Stimulated activated CD4-positive, alpha-beta T cell treated with anti-CD3 and anti-CD28 coated beads, Interleukin-15, amount 100 ng/mL, for 48 hours (primary cell): ENCODE data around the gene PPP1R14D.

Experiments used
- DNase-seq, 2 donors: peaks; one replicate each; pipeline ENCODE4 v3.0.0-alpha.2; 2020; ENCODE audit warnings: low read depth in 2 of 2

Gene PPP1R14D

GRCh38 chr15:40782609-40783227, 45.8 kb downstream of the PPP1R14D start:
- peak; percentile 64 to 70 for DNase-seq

- DNase-seq, result peak in 1 of 2 donors; percentile 26
These were observed 51.9 kb downstream of the PPP1R14D start for GRCh38 chr15:40776537-40777141.

DNA sequence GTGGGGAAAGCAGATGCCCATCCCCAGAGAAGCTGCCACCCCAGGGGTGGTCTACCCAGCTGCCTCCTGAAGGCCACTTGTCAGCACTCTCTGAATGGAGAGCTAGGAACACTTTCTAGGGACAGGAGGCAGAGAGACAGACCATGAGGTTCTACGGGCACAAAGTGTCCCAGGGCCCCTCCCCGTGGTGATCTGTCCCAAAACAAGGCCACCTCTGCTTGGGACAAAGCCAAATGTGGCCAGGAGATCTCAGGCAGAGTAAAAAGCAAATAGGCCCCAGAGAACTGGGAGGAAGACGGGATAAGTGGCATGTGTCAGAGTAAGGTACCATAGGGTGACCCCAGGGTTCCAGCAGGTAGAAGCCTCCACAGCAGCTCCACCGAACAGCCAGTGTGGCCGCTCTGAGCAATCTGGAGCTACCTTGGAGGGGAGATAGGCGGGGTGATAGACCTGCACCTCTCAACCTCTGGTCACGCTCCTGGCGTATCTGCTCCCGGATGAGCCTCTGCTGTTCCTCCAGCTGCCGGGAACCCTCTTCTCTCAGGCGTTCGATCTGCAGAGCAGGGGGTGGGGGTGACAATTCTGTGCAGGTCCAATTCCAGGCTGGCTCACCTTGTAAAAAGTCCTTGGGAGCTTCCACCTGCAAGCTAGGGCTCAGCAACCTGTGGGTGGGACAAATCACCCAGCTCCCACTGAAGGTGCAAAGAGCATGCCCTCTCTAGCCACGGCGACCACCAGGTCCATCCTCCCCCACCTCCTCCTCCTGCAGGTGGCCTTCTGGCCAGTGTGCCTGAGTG, 52.6 kb downstream of the PPP1R14D start:
- DNase-seq, result no peak

- DNase-seq, result no peak
These were observed 53.5 kb downstream of the PPP1R14D start for GRCh38 chr15:40775007-40775406.

DNA sequence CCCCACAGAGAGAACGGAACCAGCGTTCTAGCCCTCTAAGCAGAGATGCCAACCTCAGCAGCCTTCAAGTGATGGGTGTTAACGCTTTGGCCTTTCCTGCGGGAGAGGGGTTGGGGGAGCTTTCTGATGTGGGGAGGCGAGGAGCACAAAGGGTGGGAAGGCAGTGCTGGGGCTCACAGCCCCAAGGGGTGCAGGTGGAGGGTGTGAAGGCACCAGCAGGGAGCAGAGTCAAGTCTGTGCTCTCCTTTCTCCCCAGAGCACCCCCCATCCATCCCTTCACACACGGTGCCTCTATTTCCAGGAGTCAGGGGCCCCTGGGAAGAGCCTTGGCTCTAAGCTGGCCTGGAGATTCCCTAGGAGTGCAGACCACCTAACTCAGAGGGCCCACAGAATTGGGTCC, 54.6 kb downstream of the PPP1R14D start:
- no peak for DNase-seq

DNA sequence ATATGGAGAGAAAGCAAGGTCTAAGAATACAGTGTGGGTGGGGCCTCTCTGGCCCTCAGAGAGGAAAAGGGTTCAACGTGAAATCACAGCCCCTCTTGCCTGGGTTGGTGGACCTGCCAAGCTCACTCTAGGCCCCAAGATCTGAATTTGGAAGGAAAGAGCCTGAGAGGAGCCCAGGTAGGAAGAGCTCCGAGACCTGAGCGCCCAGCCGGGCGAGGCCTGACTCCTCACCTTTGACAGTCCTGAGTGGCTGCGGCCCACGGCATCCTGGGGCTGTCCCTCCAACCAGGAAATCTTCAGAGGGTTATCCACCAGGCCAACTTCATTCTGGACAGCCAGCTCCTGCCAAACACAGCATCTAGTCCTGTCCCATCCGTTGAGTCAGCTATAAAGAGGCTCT, 55.0 kb downstream of the PPP1R14D start:
- no peak for DNase-seq

DNA sequence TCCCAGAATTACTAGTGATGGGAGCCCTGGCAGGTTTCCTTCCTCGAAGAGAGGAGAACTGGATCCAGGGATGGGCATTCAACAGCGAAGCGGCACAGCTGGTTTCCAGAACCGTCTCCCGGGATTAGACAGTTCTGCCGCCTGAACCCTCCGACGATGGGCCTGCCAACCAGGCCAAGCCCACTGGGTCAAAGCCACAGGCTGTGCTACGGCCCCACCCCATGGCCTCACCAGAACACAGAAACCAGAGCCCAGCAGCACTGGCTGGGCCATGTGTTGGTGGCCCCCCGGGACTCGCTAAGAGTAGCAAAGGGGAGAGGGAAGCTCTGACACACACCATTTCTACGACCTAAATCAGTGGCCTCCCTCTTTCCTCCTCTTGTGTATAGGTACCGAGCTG, 56.5 kb downstream of the PPP1R14D start:
- DNase-seq, result no peak

GRCh38 chr15:40771242-40771641, 57.3 kb downstream of the PPP1R14D start:
- DNase-seq, result no peak

DNA sequence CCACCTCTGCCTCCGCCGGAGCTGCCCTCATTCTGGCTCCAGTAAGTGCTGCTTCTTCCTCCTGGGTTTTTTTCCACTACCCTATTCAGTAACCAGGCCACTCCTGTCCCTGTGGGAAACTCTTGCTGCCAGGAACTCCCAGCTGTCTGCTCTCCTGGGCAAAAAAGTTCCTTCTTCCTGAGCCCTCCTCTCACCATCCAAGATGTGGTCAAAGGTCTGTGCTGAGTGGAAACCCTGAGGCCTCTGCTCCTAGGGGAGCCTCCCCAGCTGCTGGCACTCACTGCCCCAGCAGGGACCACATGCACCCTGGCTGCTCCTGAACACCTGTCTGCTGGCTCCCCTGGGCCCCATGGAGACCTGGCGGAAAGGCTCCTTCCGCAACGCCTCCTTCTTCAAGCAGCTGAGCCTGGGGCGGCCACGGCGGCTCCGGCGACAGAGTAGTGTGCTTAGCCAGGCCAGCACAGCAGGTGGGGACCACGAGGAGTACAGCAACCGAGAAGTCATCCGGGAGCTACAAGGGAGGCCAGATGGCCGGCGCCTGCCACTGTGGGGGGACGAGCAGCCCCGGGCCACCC, 58.3 kb downstream of the PPP1R14D start:
- no peak for DNase-seq

DNA sequence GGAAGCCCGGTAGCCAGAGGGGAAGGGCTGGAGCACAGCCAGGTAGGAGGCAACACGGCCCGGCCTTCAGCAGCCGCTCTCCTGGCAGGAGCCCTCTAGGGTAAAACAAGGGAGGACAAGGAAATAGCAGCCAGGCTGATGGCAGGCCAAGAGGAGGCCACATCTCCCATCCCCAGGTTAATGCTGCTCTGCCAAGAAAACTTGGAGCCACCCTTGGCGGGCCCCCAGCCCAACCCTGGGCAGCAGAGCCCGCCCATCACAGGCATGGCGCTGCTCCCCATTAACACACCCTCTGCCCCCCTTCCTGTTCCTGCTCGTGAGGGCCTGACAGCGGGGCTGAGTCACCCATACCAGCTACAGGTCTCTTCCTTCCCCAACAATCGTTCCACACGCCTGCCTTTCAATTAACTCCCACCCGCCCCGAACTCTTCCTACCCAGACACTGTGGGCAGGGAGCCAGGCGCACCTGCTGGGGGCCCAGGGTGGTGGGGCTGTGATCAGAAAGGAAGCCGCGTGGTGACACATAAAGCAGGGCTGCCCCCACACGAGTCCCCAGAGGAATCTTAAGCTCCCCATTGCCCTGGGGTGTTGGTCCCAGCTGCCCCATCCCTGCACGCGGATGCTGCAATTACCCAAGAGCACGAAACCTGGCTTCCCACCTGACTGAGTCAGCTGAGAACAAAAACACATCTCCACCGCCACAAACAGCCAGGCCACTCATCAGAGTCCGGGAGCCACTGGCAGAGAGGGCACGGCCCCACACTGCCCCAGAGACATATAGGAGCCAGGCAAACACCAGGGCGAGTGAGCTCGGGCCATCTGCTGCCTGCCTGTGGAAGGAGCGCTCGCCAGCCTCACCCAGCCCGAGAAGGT, 59.0 kb downstream of the PPP1R14D start, which contains the start of gene C15orf62:
Gene C15orf62 (plus strand): TSS at position 707 of the 873 bp plus-strand sequence. CDS start 516 bp downstream, outside the sequence.
- peak; percentile 43 to 48 for DNase-seq

- no peak for DNase-seq
These were observed 59.8 kb downstream of the PPP1R14D start for GRCh38 chr15:40768521-40769273.

DNA sequence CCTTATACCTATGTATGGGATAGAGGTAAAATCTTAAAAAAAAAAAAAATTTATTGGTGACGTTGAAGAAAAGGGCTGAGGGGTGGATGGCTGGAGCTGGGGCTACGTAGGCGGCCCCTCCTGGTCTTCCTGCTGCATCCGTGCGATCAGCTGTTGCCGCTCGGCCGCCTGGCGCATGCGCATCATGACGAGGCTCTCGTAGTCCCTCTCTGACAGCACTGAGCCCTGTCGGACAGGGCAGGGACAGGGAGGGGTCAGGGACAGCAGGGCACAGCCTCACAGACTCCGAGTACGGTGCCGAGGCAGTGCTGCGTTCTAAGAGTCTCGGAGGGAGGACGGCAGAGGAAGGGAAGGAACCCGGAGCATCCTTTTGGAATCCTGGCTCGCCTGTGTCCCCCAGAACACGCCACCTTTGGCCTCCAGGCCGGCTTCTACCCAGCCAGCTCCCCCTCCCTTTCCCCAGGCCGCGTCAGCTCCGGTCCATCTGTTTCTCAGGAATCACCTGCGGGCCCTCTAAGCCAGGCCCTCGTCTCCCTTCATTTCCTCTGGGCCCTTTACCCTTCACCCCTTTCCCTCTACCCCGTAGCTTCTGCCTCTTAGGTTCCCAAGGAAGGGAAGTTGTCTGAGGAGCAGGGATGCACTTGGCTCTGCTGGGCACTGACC, 60.5 kb downstream of the PPP1R14D start:
- DNase-seq, result no peak

DNA sequence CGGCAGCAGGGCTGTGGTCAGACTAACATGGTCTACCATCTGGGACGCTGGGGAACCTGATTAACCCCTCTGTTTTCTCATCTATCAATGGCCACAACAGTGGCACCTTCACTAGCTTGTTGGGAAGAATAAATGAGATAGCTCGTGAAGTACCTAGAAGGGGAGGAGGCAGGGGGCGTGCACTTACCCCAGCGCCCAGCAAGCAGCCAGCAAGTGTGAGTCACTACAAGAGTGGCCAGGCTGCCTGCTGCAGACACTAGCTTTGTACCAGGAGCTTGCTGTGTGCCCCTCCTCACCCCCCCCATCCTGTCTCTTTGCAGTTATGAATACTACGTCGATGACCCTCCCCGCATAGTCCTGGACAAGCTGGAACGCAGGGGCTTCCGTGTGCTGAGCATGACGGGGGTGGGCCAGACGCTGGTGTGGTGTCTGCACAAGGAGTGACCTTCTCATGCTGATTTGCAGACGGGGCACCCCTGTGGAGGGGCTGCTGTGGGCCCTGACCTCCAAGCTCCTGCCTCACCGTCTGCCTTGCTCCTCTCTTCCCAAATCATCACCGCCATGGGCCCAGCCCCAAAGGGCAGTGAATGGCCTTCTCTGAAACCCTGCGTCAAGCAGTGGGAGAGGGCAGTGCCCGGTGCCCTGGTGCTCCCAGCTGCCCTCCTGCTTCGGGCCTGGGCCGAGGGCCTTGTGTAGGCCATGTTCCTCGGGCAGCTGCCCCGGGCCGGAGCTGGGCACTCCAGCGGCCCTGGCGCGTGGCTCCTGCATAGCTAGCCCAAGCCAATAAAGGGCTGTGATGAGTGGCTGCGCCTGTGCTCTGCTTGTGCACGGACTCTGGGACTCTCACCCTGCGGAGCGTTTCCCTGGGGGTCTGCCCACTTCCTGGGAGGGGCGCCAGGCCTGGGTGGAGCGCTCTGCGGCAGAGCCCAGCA, 61.3 kb downstream of the PPP1R14D start:
- no peak for DNase-seq

DNA sequence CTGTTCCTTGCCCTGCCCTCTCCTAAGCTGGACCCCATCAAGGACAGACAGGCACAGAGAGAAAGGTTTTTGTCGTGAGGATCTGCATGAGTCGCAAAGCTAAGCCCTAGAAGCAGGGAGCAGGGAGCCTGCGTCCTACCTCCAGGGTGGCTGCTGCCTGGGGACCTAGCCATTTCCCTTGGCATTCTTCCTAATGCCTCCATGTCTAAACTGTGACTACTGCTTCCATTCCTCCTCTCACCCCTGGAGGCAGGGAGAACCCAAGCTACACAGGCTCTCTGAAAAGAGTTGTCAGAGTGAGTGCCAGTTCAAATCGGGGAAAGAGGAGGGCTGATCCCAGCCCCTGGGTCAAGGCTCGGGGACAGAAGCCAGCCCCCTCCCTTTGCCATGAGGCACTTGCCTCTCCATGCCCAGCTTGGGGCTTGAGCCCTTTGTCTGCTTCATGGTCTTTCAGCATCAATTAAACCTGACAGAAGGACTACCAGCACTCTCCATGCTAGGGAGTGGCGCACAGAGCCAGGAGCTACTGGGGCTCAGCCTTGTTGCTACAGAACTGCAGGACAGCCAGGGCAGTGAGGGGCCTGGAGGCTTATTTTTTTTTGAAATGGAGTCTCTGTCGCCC, 62.2 kb downstream of the PPP1R14D start:
- DNase-seq, result no peak
